B cell (primary cell): ENCODE data around the gene VPS35.

Experiments used
- EZH2 ChIP-seq: IDR thresholded peaks from 2 replicates; pipeline ENCODE4 v1.6.1; 2012; ENCODE audit warnings: borderline replicate concordance, low read depth, mild to moderate bottlenecking, moderate library complexity, low read length; ENCODE audit not compliant: insufficient read depth, poor library complexity, severe bottlenecking
- TF ChIP-seq, protein P1 (sequence below): fragments of 200-600 bp; IDR thresholded peaks from one replicate; pipeline ENCODE4 v1.8.0; 2022; ENCODE audit warnings: antibody characterized with exemption, mild to moderate bottlenecking

DNA sequence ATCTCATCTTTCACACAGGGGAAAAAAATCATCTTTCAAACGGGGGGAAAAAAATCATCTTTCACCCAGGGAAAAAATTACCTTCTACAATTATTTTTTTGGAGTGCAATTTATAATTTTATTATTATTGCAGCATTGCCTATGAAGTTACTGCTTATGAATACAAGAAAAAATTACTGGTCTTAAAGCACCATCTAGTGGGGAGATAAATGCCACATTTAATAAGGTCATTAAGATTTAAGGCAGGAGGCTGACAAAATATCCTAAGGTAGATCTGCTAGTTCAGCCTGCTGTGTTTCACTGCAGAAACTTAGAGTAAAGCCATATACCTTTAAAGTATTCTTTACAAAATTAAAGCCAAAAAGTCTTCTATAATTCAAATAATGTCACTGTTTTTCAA is 81.4 kb downstream of the VPS35 start:
- TF ChIP-seq, protein P1, sequence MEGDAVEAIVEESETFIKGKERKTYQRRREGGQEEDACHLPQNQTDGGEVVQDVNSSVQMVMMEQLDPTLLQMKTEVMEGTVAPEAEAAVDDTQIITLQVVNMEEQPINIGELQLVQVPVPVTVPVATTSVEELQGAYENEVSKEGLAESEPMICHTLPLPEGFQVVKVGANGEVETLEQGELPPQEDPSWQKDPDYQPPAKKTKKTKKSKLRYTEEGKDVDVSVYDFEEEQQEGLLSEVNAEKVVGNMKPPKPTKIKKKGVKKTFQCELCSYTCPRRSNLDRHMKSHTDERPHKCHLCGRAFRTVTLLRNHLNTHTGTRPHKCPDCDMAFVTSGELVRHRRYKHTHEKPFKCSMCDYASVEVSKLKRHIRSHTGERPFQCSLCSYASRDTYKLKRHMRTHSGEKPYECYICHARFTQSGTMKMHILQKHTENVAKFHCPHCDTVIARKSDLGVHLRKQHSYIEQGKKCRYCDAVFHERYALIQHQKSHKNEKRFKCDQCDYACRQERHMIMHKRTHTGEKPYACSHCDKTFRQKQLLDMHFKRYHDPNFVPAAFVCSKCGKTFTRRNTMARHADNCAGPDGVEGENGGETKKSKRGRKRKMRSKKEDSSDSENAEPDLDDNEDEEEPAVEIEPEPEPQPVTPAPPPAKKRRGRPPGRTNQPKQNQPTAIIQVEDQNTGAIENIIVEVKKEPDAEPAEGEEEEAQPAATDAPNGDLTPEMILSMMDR = peak; percentile 76
- TF ChIP-seq EZH2 = no peak
